NCI-H446 (cell line): Measurements from ENCODE around the gene CTSO.
"Not testable (repeated sequence)": the region's sequence is repeated elsewhere in the genome, so short reads cannot be mapped to it uniquely, and the experiment has no call there.

Experiments
- DNase-seq, 2 experiments: peaks; one replicate each; lab custom pipeline; 2025; lab: John Stamatoyannopoulos, UW

CTSO gene

GRCh38 chr4:155906554-155907247, 47.0 kb downstream of the CTSO start:
- DNase-seq: peak in 1 of 2 experiments; percentile 34

- DNase-seq: no peak
These were observed 49.3 kb downstream of the CTSO start for GRCh38 chr4:155904331-155904730.

GRCh38 chr4:155903453-155903852, 50.2 kb downstream of the CTSO start, which contains the start of gene TDO2:
TDO2 (plus strand) TSS chr4:155903696; CDS start chr4:155903759, 63 bp downstream.
- peak in 1 of 2 experiments; percentile 26 for DNase-seq

GRCh38 chr4:155901013-155901412, 52.7 kb downstream of the CTSO start:
- no peak for DNase-seq

- DNase-seq: no peak
These were observed 53.3 kb downstream of the CTSO start for GRCh38 chr4:155900381-155900780.

- DNase-seq: no peak
These were observed 53.8 kb downstream of the CTSO start for GRCh38 chr4:155899891-155900290.

- DNase-seq: not testable (repeated sequence)
These were observed 55.3 kb downstream of the CTSO start for GRCh38 chr4:155898371-155898770.

GRCh38 chr4:155891058-155891457, 62.6 kb downstream of the CTSO start:
- DNase-seq: no peak

GRCh38 chr4:155889946-155890345, 63.7 kb downstream of the CTSO start:
- DNase-seq: no peak

GRCh38 chr4:155889031-155889793, 64.5 kb downstream of the CTSO start:
- DNase-seq: peak; percentile 48 to 86

GRCh38 chr4:155887847-155888570, 65.7 kb downstream of the CTSO start:
- no peak for DNase-seq

- no peak for DNase-seq
These were observed 66.6 kb downstream of the CTSO start for GRCh38 chr4:155887045-155887444.

- DNase-seq: no peak
These were observed 68.0 kb downstream of the CTSO start for GRCh38 chr4:155885666-155886065.

- no peak for DNase-seq
These were observed 69.8 kb downstream of the CTSO start for GRCh38 chr4:155883895-155884294.

- no peak for DNase-seq
These were observed 72.1 kb downstream of the CTSO start for GRCh38 chr4:155881555-155881954.

- no peak for DNase-seq
These were observed 73.9 kb downstream of the CTSO start for GRCh38 chr4:155879767-155880166.

GRCh38 chr4:155878611-155879010, 75.1 kb downstream of the CTSO start:
- no peak for DNase-seq

- no peak for DNase-seq
These were observed 75.7 kb downstream of the CTSO start for GRCh38 chr4:155877971-155878370.

GRCh38 chr4:155875878-155876277, 77.8 kb downstream of the CTSO start:
- no peak for DNase-seq
